SK-N-SH (cell line): ENCODE results near the gene HUS1. TPM values are rescaled to one million over a fixed set of nuclear protein-coding genes. Genes with fewer than 3 reads are reported as not detected.

Experiments
- CTCF ChIA-PET: fragments of 300-600, 350-600 bp; formaldehyde crosslinking; extraction: SDS; loops from one replicate; lab custom pipeline; 2021; lab: Yijun Ruan, JAX
- POLR2A ChIA-PET: fragments of 350-600 bp; sonication (Branson Sonifier 250); formaldehyde crosslinking; extraction: SDS; loops from one replicate; lab custom pipeline; 2020; ENCODE audit warnings: antibody characterized with exemption, inconsistent platforms; lab: Yijun Ruan, JAX
- DNase-seq: peaks from one replicate; pipeline ENCODE4 v3.0.0; 2012
- H2AFZ ChIP-seq: fragments of 200-600 bp; sonication (generic); 2 replicates; pipeline ENCODE4 v1.8.1; 2016; ENCODE audit warnings: antibody characterized with exemption, mild to moderate bottlenecking, low read depth
- H3F3A ChIP-seq: fragments of 200-600 bp; sonication (generic); replicated peaks from 2 replicates; pipeline ENCODE3; 2016; ENCODE audit warnings: antibody characterized with exemption, mild to moderate bottlenecking; ENCODE audit not compliant: insufficient read depth
- H3K27ac ChIP-seq, 2 experiments: fragments of 200-500 bp in 1 of 2; fragments of 200-600 bp in 1 of 2; sonication (Bioruptor generic) in 1 of 2; sonication (generic), shearing (Covaris generic) in 1 of 2; 2 replicates each; pipeline versions ENCODE4 v1.5.1 to v1.6.1; 2014 to 2016; ENCODE audit warnings: low read depth in 2 of 2, inconsistent platforms in 1 of 2, low read length in 1 of 2, mild to moderate bottlenecking in 1 of 2, mixed read lengths in 1 of 2
- H3K27me3 ChIP-seq: fragments of 200-600 bp; sonication (generic), shearing (Covaris generic); 2 replicates; pipeline ENCODE4 v1.6.1; 2016; ENCODE audit warnings: mixed run types; ENCODE audit not compliant: insufficient read depth
- H3K36me3 ChIP-seq, 2 experiments: fragments of 200-500 bp in 1 of 2; fragments of 200-600 bp in 1 of 2; sonication (Bioruptor generic) in 1 of 2; sonication (generic) in 1 of 2; replicated peaks in 1 of 2; 2 replicates each; pipeline versions ENCODE3 to v1.5.1; 2014 to 2016; ENCODE audit warnings: low read length in 1 of 2, mild to moderate bottlenecking in 1 of 2; ENCODE audit not compliant: insufficient read depth in 2 of 2, control insufficient read depth in 1 of 2
- H3K4me1 ChIP-seq, 2 experiments: fragments of 200-500 bp in 1 of 2; fragments of 200-600 bp in 1 of 2; sonication (Bioruptor generic) in 1 of 2; sonication (generic), shearing (Covaris generic) in 1 of 2; 2 replicates each; pipeline versions ENCODE4 v1.5.1 to v1.6.1; 2014 to 2016; ENCODE audit warnings: low read depth in 1 of 2, low read length in 1 of 2, mixed run types in 1 of 2; ENCODE audit not compliant: insufficient read depth in 2 of 2, control insufficient read depth in 1 of 2
- H3K4me2 ChIP-seq: fragments of 200-600 bp; sonication (generic), shearing (Covaris generic); 2 replicates; pipeline ENCODE4 v1.6.1; 2017; ENCODE audit warnings: mixed run types
- H3K4me3 ChIP-seq, 2 experiments: fragments of 200-500 bp in 1 of 2; fragments of 200-600 bp in 1 of 2; sonication (Bioruptor generic) in 1 of 2; sonication (generic), shearing (Covaris generic) in 1 of 2; 2 replicates each; pipeline versions ENCODE4 v1.5.1 to v1.8.1; 2014 to 2016; ENCODE audit warnings: low read depth in 2 of 2, inconsistent platforms in 1 of 2, low read length in 1 of 2, mild to moderate bottlenecking in 1 of 2, mixed read lengths in 1 of 2, moderate library complexity in 1 of 2
- H3K79me2 ChIP-seq: fragments of 200-600 bp; sonication (generic); 2 replicates; pipeline ENCODE4 v1.8.1; 2017; ENCODE audit warnings: mild to moderate bottlenecking; ENCODE audit not compliant: insufficient read depth
- H3K9ac ChIP-seq: fragments of 200-600 bp; sonication (generic); 2 replicates; pipeline ENCODE4 v1.6.1; 2017; ENCODE audit warnings: mixed run types
- H3K9me2 ChIP-seq: fragments of 200-600 bp; sonication (generic); 2 replicates; pipeline ENCODE4 v1.6.1; 2017; ENCODE audit warnings: mixed run types
- H3K9me3 ChIP-seq: fragments of 200-600 bp; sonication (generic); 2 replicates; pipeline ENCODE4 v1.6.1; 2017; ENCODE audit warnings: mixed run types, mild to moderate bottlenecking, moderate library complexity
- H4K20me1 ChIP-seq: fragments of 200-600 bp; sonication (generic); 2 replicates; pipeline ENCODE4 v1.6.1; 2017; ENCODE audit warnings: mild to moderate bottlenecking, mixed run types; ENCODE audit not compliant: insufficient read depth
- CHD2 ChIP-seq: fragments of 150-350 bp; IDR thresholded peaks from 2 replicates; pipeline ENCODE4 v1.6.1; 2018; ENCODE audit warnings: low read length; ENCODE audit not compliant: partially characterized antibody
- ELF1 ChIP-seq: IDR thresholded peaks from 2 replicates; pipeline ENCODE4 v1.4.0; 2012
- EZH2phosphoT487 ChIP-seq: fragments of 200-600 bp; sonication (generic); IDR thresholded peaks from 2 replicates; pipeline ENCODE4 v1.6.1; 2017; ENCODE audit warnings: low read depth, mixed run types, mild to moderate bottlenecking, antibody characterized with exemption, moderate library complexity, borderline replicate concordance
- GABPA ChIP-seq: IDR thresholded peaks from 2 replicates; pipeline ENCODE4 v1.4.0; 2012; ENCODE audit warnings: low read depth, mild to moderate bottlenecking
- IRF3 ChIP-seq: fragments of 150-350 bp; IDR thresholded peaks from 2 replicates; pipeline ENCODE4 v1.6.1; 2016; ENCODE audit warnings: mild to moderate bottlenecking, low read depth, low read length
- JUND ChIP-seq: IDR thresholded peaks from 2 replicates; pipeline ENCODE4 v1.4.0; 2012
- MEF2A ChIP-seq: IDR thresholded peaks from 2 replicates; pipeline ENCODE4 v1.4.0; 2012; ENCODE audit warnings: low read depth, borderline replicate concordance
- NFIC ChIP-seq: IDR thresholded peaks from 2 replicates; pipeline ENCODE4 v1.4.0; 2012; ENCODE audit warnings: borderline replicate concordance
- POLR2AphosphoS5 ChIP-seq: IDR thresholded peaks from 2 replicates; pipeline ENCODE4 v1.6.1; 2012; ENCODE audit warnings: low read depth, low read length
- RCOR1 ChIP-seq: fragments of 150-350 bp; IDR thresholded peaks from 2 replicates; pipeline ENCODE4 v1.6.1; 2017; ENCODE audit warnings: antibody characterized with exemption, low read length
- REST ChIP-seq: IDR thresholded peaks from 2 replicates; pipeline ENCODE4 v1.6.1; 2012; ENCODE audit warnings: mild to moderate bottlenecking, low read depth, low read length, moderate library complexity
- RFX5 ChIP-seq: IDR thresholded peaks from 2 replicates; pipeline ENCODE4 v1.6.1; 2012; ENCODE audit warnings: mild to moderate bottlenecking, improper control_type of control experiment, low read length
- RXRA ChIP-seq: IDR thresholded peaks from 2 replicates; pipeline ENCODE4 v1.4.0; 2012; ENCODE audit warnings: low read depth, mild to moderate bottlenecking, borderline replicate concordance
- SMC3 ChIP-seq: IDR thresholded peaks from 2 replicates; pipeline ENCODE4 v1.6.1; 2012; ENCODE audit warnings: low read depth, low read length, improper control_type of control experiment
- TEAD4 ChIP-seq: IDR thresholded peaks from 2 replicates; pipeline ENCODE4 v1.4.0; 2012; ENCODE audit warnings: mild to moderate bottlenecking, borderline replicate concordance; ENCODE audit not compliant: insufficient read depth
- USF2 ChIP-seq: fragments of 150-350 bp; IDR thresholded peaks from 2 replicates; pipeline ENCODE4 v1.6.1; 2017; ENCODE audit warnings: antibody characterized with exemption, low read length, low read depth, borderline replicate concordance
- YY1 ChIP-seq: IDR thresholded peaks from 2 replicates; pipeline ENCODE4 v1.4.0; 2012; ENCODE audit warnings: low read depth, mild to moderate bottlenecking
- WGBS: methylation state at CpG from one replicate; pipeline ENCODE4 v1.1.6; 2017; ENCODE audit warnings: low lambda C conversion rate; 5-methylcytosine and 5-hydroxymethylcytosine counted together
- polyA plus RNA-seq, 3 experiments: library from polyadenylated mRNA; depleted of rRNA; stranded (reverse); fragments of >200 nt; gene quantifications; 2 replicates each; pipeline ENCODE4 v1.2.3, GENCODE V29; 2012

The HUS1 gene
- polyA plus RNA-seq, 1 of the 3 experiments (the other 2 are of a cell fraction) = 17.8 TPM

GRCh38 chr7:47933215-47933614 is 46.2 kb downstream of the HUS1 start:
- H3K79me2 ChIP-seq = no peaks in the 10 kb centered on the region
- H4K20me1 ChIP-seq = no peaks in the 10 kb centered on the region
- no peak overlapping the region for H3K9ac ChIP-seq
- ChIA-PET CTCF (interaction anchor here (1.2 to 3.1 kb wide), 4 partner anchors 11 to 1660 kb away, joined by 3 to 27 read pairs (median 6); no protein-coding TSS in a partner anchor), POLR2A (no interaction called here)
- TF ChIP-seq TEAD4 = no peak
- TF ChIP-seq GABPA = no peak
- no peak for TF ChIP-seq NFIC
- TF ChIP-seq USF2 = no peak
- no peak for TF ChIP-seq CHD2
- TF ChIP-seq YY1 = no peak
- no peak for TF ChIP-seq IRF3
- TF ChIP-seq, all 33 proteins: peak for 0
- WGBS = 81% methylated on average over 8 of the region's 8 CpGs
- H2AFZ ChIP-seq = no peak overlapping the region
- peaks cover 4 to 13% of the 10 kb centered on the region in 2 experiments; a peak in 2 of 4 replicates for H3K4me1 ChIP-seq
- H3K9me2 ChIP-seq = no peaks in the 10 kb centered on the region
- H3K4me3 ChIP-seq = no peak overlapping the region
- no peaks in the 10 kb centered on the region for H3K27me3 ChIP-seq
- no peaks in the 10 kb centered on the region for H3K9me3 ChIP-seq
- H3K36me3 ChIP-seq = no peaks in the 10 kb centered on the region
- no peaks in the 10 kb centered on the region for H3F3A ChIP-seq
- no peak overlapping the region for H3K27ac ChIP-seq
- no peak overlapping the region for H3K4me2 ChIP-seq
- DNase-seq = no peak

- 86% methylated on average over 9 of the region's 11 CpGs for WGBS
- TF ChIP-seq RXRA (no peak), RCOR1 (no peak), JUND (no peak), EZH2phosphoT487 (no peak), POLR2AphosphoS5 (no peak), REST (no peak), CHD2 (no peak), SMC3 (no peak), USF2 (no peak), GABPA (no peak), ELF1 (no peak), RFX5 (no peak), MEF2A (no peak)
- Histone ChIP-seq H3K4me1 (peaks cover 4 to 13% of the 10 kb centered on the region in 2 experiments; a peak in 2 of 4 replicates), H2AFZ (no peak overlapping the region), H3K9me3 (no peaks in the 10 kb centered on the region), H3K27ac (no peak overlapping the region), H3K27me3 (no peaks in the 10 kb centered on the region), H3K9me2 (no peaks in the 10 kb centered on the region), H3K79me2 (no peaks in the 10 kb centered on the region), H3F3A (no peaks in the 10 kb centered on the region), H3K36me3 (no peaks in the 10 kb centered on the region), H3K9ac (no peak overlapping the region), H4K20me1 (no peaks in the 10 kb centered on the region), H3K4me3 (no peak overlapping the region), H3K4me2 (no peak overlapping the region)
- POLR2A ChIA-PET = no interaction called here
- no peak for DNase-seq
- CTCF ChIA-PET = interaction anchor here (1.2 to 8.2 kb wide), 6 partner anchors 12 to 1661 kb away, joined by 3 to 58 read pairs (median 6); no protein-coding TSS in a partner anchor
Observed at GRCh38 chr7:47932466-47933037, 46.9 kb downstream of the HUS1 start.
